Peyer's patch (tissue), 4 donors: Measurements from ENCODE around the gene PSAPL1.

ENCODE experiments used
- CTCF ChIP-seq, 6 experiments: fragments of 450-650 bp in 4 of 6; fragments of 200-600 bp in 2 of 6; sonication (generic) in 1 of 6; IDR thresholded peaks; one replicate each; pipeline ENCODE4 v1.5.1; 2017 to 2019; ENCODE audit warnings: antibody characterized with exemption in 6 of 6, mild to moderate bottlenecking in 3 of 6, moderate library complexity in 1 of 6
- POLR2A ChIP-seq, 2 donors: fragments of 450-650 bp; IDR thresholded peaks; one replicate each; pipeline ENCODE4 v1.5.1; 2017; ENCODE audit warnings: antibody characterized with exemption in 2 of 2, mild to moderate bottlenecking in 2 of 2, moderate library complexity in 2 of 2

DNA sequence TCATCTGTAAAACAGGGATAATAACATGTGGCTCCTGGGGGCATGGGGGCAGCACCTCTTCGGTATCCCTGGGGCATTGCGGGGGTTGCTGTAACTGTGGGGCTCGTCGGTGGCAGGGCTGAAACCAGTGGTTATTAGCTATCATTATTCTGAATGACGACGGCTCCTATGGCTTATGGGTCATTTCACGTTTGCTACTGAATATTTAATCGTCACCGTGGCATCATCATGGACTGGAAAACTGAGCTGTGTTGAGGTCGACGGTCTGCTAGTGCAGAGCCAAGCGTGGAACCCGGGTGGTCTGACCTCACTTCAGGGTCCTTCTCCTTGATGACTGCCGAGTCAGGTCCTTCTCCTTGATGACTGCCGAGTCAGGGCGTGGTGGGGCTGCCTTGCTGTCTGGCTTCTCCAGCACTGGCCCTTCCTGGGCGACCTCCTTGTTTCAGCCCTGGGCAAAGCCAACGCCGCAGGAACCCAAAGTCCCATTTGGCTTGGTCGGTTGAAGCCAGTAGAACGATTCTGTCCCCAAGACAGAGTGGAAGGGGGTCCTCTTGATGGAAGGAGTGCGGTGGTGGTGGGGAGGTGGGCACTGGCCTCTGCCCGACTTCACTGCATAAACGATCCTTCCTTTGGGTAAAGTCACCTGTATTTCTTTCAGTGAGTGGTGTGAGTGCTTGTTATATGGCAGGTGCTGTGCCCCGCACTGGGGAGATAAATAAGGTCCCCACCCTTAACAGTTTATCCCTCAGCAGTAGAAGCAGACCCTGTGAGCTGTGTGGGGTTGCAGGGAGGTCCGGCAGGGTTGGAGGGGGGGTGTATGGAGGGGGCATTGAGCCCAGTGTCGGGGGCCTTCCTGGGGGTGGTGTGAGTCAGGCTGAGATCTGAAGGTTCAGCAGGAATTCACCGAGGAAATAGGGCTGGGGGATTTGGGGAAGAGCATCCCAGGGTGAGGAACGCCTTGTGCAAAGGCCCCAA, 40.8 kb downstream of the PSAPL1 start:
- TF ChIP-seq CTCF (IDR thresholded peaks at IDR 0.05), result no peak
- TF ChIP-seq POLR2A (IDR thresholded peaks at IDR 0.05), result no peak
